Stomach (tissue), 4 donors: ENCODE data around the gene TBL3.
"Not testable (repeated sequence)": the region's sequence is repeated elsewhere in the genome, so short reads cannot be mapped to it uniquely, and the experiment has no call there.

Experiments
- EP300 ChIP-seq: sonication (generic); formaldehyde crosslinking; IDR thresholded peaks from one replicate; pipeline ENCODE4 v1.6.1; 2017; ENCODE audit warnings: antibody characterized with exemption
- POLR2A ChIP-seq, 4 donors: fragments of 450-650 bp; IDR thresholded peaks; one replicate each; pipeline ENCODE4 v1.6.1; 2016; ENCODE audit warnings: antibody characterized with exemption in 4 of 4, control low read depth in 2 of 4, mild to moderate bottlenecking in 1 of 4, moderate library complexity in 1 of 4
- POLR2AphosphoS5 ChIP-seq, 3 donors: sonication (generic); formaldehyde crosslinking; IDR thresholded peaks; one replicate each; pipeline ENCODE4 v1.6.1; 2016; ENCODE audit warnings: antibody characterized with exemption in 3 of 3
- TF ChIP-seq, protein P1 (sequence below), 7 experiments: fragments of 450-650 bp in 4 of 7; fragments of 200-600 bp in 3 of 7; sonication (generic) in 3 of 7; IDR thresholded peaks; one replicate each; pipeline ENCODE4 v1.5.1; 2016 to 2019; ENCODE audit warnings: antibody characterized with exemption in 7 of 7, control low read depth in 2 of 7, mild to moderate bottlenecking in 1 of 7

DNA sequence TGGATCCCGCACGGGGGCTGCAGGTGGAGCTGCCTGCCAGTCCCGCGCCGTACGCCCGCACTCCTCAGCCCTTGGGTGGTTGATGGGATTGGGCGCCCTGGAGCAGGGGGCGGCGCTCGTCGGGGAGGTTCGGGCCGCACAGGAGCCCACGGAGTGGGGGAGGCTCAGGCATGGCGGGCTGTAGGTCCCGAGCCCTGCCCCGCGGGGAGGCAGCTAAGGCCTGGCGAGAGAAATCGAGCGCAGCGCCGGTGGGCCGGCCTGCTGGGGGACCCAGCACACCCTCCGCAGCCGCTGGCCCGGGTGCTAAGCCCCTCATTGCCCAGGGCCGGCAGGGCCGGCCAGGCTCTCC is 13.7 kb upstream of the TBL3 start:
- TF ChIP-seq POLR2A (IDR thresholded peaks at IDR 0.05); EP300; POLR2AphosphoS5 (IDR thresholded peaks at IDR 0.05): not testable (repeated sequence)
- TF ChIP-seq, protein P1, sequence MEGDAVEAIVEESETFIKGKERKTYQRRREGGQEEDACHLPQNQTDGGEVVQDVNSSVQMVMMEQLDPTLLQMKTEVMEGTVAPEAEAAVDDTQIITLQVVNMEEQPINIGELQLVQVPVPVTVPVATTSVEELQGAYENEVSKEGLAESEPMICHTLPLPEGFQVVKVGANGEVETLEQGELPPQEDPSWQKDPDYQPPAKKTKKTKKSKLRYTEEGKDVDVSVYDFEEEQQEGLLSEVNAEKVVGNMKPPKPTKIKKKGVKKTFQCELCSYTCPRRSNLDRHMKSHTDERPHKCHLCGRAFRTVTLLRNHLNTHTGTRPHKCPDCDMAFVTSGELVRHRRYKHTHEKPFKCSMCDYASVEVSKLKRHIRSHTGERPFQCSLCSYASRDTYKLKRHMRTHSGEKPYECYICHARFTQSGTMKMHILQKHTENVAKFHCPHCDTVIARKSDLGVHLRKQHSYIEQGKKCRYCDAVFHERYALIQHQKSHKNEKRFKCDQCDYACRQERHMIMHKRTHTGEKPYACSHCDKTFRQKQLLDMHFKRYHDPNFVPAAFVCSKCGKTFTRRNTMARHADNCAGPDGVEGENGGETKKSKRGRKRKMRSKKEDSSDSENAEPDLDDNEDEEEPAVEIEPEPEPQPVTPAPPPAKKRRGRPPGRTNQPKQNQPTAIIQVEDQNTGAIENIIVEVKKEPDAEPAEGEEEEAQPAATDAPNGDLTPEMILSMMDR (IDR thresholded peaks at IDR 0.05), result not testable (repeated sequence)
